Tibial nerve (tissue), 4 donors: ENCODE measurements around the gene TXLNG. TPM values are rescaled to one million over a fixed set of nuclear protein-coding genes. Genes with fewer than 3 reads are reported as not detected.

Experiments
- DNase-seq, 2 donors: peaks; one replicate each; pipeline ENCODE4 v3.0.0-alpha.2; 2019; ENCODE audit warnings: low spot score in 2 of 2
- H3K27ac ChIP-seq, 4 donors: fragments of 200-600 bp; sonication (generic) in 3 of 4; one replicate each; pipeline ENCODE4 v1.5.1; 2017 to 2019; ENCODE audit warnings: mild to moderate bottlenecking in 1 of 4
- H3K27me3 ChIP-seq, 2 donors: fragments of 200-600 bp; sonication (generic) in 1 of 2; one replicate each; pipeline versions ENCODE4 v1.5.1 to v1.6.0; 2017 to 2019
- H3K36me3 ChIP-seq, 3 donors: fragments of 200-600 bp; sonication (generic); one replicate each; pipeline ENCODE4 v1.5.1; 2018 to 2019
- H3K4me1 ChIP-seq, 4 donors: fragments of 200-600 bp; sonication (generic) in 3 of 4; one replicate each; pipeline ENCODE4 v1.5.1; 2017 to 2019
- H3K4me3 ChIP-seq, 4 donors: fragments of 200-600 bp; sonication (generic) in 3 of 4; one replicate each; pipeline ENCODE4 v1.5.1; 2017 to 2019; ENCODE audit warnings: mild to moderate bottlenecking in 1 of 4, moderate library complexity in 1 of 4
- H3K9me3 ChIP-seq, 4 donors: fragments of 200-600 bp; sonication (generic) in 3 of 4; one replicate each; pipeline ENCODE4 v1.5.1; 2017 to 2019
- CTCF ChIP-seq, 5 experiments: fragments of 200-600 bp in 3 of 5; fragments of 450-650 bp in 2 of 5; sonication (generic) in 3 of 5; IDR thresholded peaks; one replicate each; pipeline ENCODE4 v1.5.1; 2016 to 2019; ENCODE audit warnings: antibody characterized with exemption in 5 of 5, mild to moderate bottlenecking in 3 of 5, moderate library complexity in 2 of 5
- EP300 ChIP-seq, 2 donors: sonication (generic); formaldehyde crosslinking; IDR thresholded peaks; one replicate each; pipeline ENCODE4 v1.6.1; 2017; ENCODE audit warnings: antibody characterized with exemption in 2 of 2, mild to moderate bottlenecking in 1 of 2
- POLR2A ChIP-seq, 2 donors: fragments of 450-650 bp; IDR thresholded peaks; one replicate each; pipeline ENCODE4 v1.6.1; 2017; ENCODE audit warnings: antibody characterized with exemption in 2 of 2, mild to moderate bottlenecking in 2 of 2, moderate library complexity in 2 of 2
- WGBS, 2 donors: methylation state at CpG; one replicate each; pipeline ENCODE4 v1.1.5; 2018; 5-methylcytosine and 5-hydroxymethylcytosine counted together
- total RNA-seq, 4 donors: library from RNA; depleted of rRNA; stranded (reverse); fragments of >200 nt; gene quantifications; one replicate each; pipeline ENCODE4 v1.1.0, GENCODE V29; 2016

Gene TXLNG
- total RNA-seq: 10 to 100 TPM; 16.3 to 22.2 (median 20.0) TPM

DNA sequence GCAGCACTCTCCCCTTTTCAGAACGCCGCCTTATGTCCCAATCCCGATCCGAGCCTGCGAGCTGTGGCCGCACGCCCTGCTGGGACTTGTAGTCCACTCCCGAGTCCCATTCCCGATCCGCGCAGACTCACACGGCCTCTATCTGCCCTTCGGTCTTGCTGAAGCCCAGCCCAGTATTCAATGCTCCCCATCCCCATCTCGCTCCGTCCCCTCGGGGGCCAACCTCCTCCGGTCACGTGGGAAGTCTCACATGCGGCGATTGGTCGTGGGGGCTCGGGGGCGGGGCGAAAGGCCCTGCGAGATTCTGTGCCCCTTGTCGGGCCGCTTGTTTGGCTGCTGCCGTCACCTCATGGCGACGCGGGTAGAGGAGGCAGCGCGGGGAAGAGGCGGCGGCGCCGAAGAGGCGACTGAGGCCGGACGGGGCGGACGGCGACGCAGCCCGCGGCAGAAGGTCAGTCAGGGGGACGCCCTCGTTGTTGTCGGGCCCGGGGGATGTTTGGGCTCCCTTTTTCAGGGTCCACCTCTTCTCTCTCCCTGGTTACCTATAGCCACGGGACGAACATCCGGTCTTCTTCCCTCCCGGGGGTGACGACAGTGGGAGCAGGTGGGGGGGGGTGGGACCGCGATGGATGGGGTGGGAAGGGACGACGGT lies at the start of gene TXLNG:
TSS of gene TXLNG (plus strand) at position 328 of the 652 bp plus-strand sequence. CDS start at position 350, 22 bp downstream.
- peak; percentile 91 for DNase-seq
- TF ChIP-seq POLR2A (IDR thresholded peaks at IDR 0.05) (peak; percentile 86 to 91), CTCF (IDR thresholded peaks at IDR 0.05) (peak in 1 of 5 experiments; percentile 28), EP300 (IDR thresholded peaks at IDR 0.05) (peak; percentile 79 to 93)

GRCh38 chrX:16737024-16737423 lies 49.2 kb upstream of the TXLNG start:
- H3K9me3 ChIP-seq: no peaks in the 10 kb centered on the region
- no peaks in the 10 kb centered on the region for H3K4me1 ChIP-seq
- no peak overlapping the region for H3K27ac ChIP-seq
- WGBS, 2 donors: 94 to 96% methylated on average over 4 to 5 of the region's 5 CpGs
- no peaks in the 10 kb centered on the region for H3K27me3 ChIP-seq
- H3K4me3 ChIP-seq: no peak overlapping the region
- TF ChIP-seq POLR2A (IDR thresholded peaks at IDR 0.05) (no peak), CTCF (IDR thresholded peaks at IDR 0.05) (no peak), EP300 (IDR thresholded peaks at IDR 0.05) (no peak)
- DNase-seq: no peak
- H3K36me3 ChIP-seq: peaks cover 0 to 41% (median 4%) of the 10 kb centered on the region in 3 donors

More for the DNA sequence above, at the start of gene TXLNG:
- H3K36me3 ChIP-seq: no peaks in the 10 kb centered on the region
- H3K4me1 ChIP-seq: peaks cover 0 to 4% (median 0%) of the 10 kb centered on the region in 4 donors
- H3K4me3 ChIP-seq: peak within 1 kb of the TSS; percentile 61 to 92 (median 79)
- H3K27me3 ChIP-seq: no peaks in the 10 kb centered on the region
- H3K9me3 ChIP-seq: no peaks in the 10 kb centered on the region
- WGBS, 2 donors: 0% methylated on average over 8 to 36 of the region's 59 CpGs
- peak within 1 kb of the TSS; percentile 72 to 95 (median 87) for H3K27ac ChIP-seq

DNA sequence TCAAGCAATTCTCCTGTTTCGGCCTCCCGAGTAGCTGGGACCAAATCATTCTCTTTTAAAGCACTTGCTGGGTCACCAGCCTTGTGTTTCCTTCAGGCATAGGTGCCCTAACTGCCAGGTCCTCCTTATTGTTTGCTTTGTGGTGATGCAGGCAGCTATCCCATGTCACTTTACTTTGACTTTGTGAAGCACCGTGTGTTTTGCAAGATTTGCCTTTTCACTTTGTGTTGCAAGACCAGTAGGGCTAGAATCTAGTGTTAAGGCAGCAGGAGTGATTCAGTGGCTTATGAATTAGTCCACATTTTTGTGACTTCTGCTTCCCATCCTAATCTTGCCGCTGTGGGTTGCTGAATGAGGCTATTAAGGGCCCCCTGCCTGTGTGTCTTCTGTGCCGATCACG lies 46.7 kb upstream of the TXLNG start:
- H3K4me3 ChIP-seq: no peak overlapping the region

DNA sequence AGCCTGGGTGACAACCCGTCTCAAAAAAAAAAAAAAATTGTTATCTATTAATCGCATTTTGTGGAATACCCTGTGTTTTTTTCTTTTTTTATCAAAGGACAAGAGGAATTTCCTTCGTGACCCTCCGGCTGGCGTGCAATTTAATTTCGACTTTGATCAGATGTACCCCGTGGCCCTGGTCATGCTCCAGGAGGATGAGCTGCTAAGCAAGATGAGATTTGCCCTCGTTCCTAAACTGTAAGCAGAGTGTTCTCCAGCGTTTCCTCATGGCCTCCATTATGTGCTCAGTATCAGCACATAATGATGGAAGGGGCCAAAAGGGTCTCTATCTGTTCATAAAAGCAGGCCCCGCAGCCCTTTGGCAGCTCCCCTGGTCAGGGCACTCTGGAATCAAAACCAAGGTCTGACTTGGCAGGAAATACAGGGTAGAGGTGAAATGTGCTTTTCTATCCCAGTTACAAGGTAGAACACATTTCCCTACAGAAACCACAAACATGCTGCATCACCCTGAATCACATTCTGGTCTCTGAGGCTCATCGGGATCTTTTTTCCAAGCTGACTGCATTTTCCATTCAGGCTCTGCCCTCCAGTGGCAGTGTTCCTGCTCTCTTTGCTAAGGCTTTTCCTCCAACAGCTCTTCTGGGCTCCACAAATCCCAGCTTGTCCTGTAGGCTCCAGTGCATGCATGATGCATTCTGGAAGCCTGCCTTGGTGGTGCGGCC lies 42.5 kb upstream of the TXLNG start:
- H3K36me3 ChIP-seq: peaks cover 0 to 69% (median 9%) of the 10 kb centered on the region in 3 donors
- H3K27ac ChIP-seq: no peak overlapping the region
- H3K9me3 ChIP-seq: no peaks in the 10 kb centered on the region
- H3K4me3 ChIP-seq: no peak overlapping the region
- DNase-seq: no peak
- no peaks in the 10 kb centered on the region for H3K27me3 ChIP-seq
- 93 to 95% methylated on average over 12 of the region's 12 CpGs for WGBS, 2 donors
- TF ChIP-seq POLR2A (IDR thresholded peaks at IDR 0.05): no peak
- H3K4me1 ChIP-seq: no peaks in the 10 kb centered on the region

More for the DNA sequence above, 46.7 kb upstream of the TXLNG start:
- TF ChIP-seq CTCF (IDR thresholded peaks at IDR 0.05): no peak
- TF ChIP-seq POLR2A (IDR thresholded peaks at IDR 0.05): no peak
- no peak for TF ChIP-seq EP300 (IDR thresholded peaks at IDR 0.05)
- Histone ChIP-seq H3K27me3 (no peaks in the 10 kb centered on the region), H3K9me3 (no peaks in the 10 kb centered on the region), H3K27ac (no peak overlapping the region), H3K4me1 (no peaks in the 10 kb centered on the region), H3K36me3 (peaks cover 0 to 63% (median 12%) of the 10 kb centered on the region in 3 donors)
- no peak for DNase-seq
- WGBS, 2 donors: 58 to 67% methylated on average over 6 of the region's 6 CpGs

DNA sequence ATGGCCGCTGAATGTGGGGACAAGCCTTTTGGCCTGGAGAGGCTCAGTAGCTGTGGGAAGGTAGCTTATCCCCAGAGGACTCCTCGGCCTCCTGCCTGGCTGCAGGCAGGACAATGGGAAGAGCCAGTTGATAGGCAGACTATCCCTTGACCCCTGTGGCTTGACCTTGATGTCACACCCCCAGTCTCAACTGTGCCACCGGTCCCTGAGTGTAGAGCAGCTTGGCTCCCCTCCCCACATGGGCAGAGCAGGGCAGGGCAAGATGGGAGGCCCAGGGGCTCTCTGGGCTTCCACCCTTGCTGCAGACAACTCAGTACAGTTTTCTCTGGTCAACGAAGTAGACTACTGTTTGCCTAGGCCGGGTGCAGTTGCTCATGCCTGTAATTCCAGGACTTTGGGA lies 41.2 kb upstream of the TXLNG start:
- Histone ChIP-seq H3K36me3 (peaks cover 0 to 80% (median 9%) of the 10 kb centered on the region in 3 donors), H3K4me1 (no peaks in the 10 kb centered on the region), H3K27me3 (no peaks in the 10 kb centered on the region), H3K27ac (no peak overlapping the region), H3K9me3 (no peaks in the 10 kb centered on the region), H3K4me3 (no peak overlapping the region)
- DNase-seq: no peak
- TF ChIP-seq EP300 (IDR thresholded peaks at IDR 0.05) (no peak), POLR2A (IDR thresholded peaks at IDR 0.05) (no peak), CTCF (IDR thresholded peaks at IDR 0.05) (no peak)
- WGBS, 2 donors: 92% methylated on average over 4 to 5 of the region's 5 CpGs
